HL-60 (cell line): ENCODE data around the gene CD300LB.

Source experiments
- POLR2AphosphoS5 ChIP-seq: IDR thresholded peaks from 2 replicates; pipeline ENCODE4 v1.6.1; 2012; ENCODE audit warnings: low read depth
- REST ChIP-seq: IDR thresholded peaks from 2 replicates; pipeline ENCODE4 v1.6.1; 2012; ENCODE audit warnings: low read depth; ENCODE audit not compliant: insufficient replicate concordance
- TF ChIP-seq, protein P1 (sequence below): IDR thresholded peaks from one replicate; pipeline ENCODE4 v1.5.1; 2011; ENCODE audit warnings: low read length, control low read depth, inconsistent platforms; ENCODE audit not compliant: insufficient read depth

DNA sequence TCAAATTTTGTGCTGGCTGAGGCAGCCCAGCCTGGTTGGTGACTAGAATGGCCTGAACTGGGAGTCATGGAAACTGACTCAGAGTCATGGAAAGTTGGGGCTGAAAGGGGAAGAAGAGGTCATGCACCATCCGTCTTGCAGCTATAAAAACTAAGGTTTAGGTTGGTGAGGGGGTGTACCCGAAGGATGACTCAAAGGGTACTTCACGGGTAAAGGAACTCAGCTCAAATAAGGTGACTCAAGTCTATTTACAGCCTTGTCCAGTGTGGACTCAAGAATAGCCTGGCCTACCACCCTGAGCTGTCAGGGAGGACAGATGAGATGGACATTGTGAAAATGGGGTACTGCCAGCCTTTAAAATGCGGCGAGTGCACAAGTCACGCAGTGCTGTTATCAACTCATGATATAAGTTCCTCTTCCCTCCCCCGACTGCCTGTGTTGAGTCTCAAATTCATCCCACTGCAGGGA lies 18.6 kb downstream of the CD300LB start:
- TF ChIP-seq, protein P1, sequence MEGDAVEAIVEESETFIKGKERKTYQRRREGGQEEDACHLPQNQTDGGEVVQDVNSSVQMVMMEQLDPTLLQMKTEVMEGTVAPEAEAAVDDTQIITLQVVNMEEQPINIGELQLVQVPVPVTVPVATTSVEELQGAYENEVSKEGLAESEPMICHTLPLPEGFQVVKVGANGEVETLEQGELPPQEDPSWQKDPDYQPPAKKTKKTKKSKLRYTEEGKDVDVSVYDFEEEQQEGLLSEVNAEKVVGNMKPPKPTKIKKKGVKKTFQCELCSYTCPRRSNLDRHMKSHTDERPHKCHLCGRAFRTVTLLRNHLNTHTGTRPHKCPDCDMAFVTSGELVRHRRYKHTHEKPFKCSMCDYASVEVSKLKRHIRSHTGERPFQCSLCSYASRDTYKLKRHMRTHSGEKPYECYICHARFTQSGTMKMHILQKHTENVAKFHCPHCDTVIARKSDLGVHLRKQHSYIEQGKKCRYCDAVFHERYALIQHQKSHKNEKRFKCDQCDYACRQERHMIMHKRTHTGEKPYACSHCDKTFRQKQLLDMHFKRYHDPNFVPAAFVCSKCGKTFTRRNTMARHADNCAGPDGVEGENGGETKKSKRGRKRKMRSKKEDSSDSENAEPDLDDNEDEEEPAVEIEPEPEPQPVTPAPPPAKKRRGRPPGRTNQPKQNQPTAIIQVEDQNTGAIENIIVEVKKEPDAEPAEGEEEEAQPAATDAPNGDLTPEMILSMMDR = no peak
- TF ChIP-seq POLR2AphosphoS5 (peak; percentile 63; the same call in 1 of the 2 replicates), REST (no peak)
